GM18867 (cell line): ENCODE data around the gene RMND5A.
"Not testable (repeated sequence)": the region's sequence is repeated elsewhere in the genome, so short reads cannot be mapped to it uniquely, and the experiment has no call there.

Experiments
- ATAC-seq: cut with Tn5 transposase; IDR thresholded peaks from one replicate; pipeline ENCODE4 v1.9.1; 2021; ENCODE audit warnings: mild to moderate bottlenecking, moderate library complexity; ENCODE audit not compliant: unreplicated experiment

Gene RMND5A

GRCh38 chr2:86708126-86708525, 12.0 kb upstream of the RMND5A start:
- not testable (repeated sequence) for ATAC-seq

- ATAC-seq = not testable (repeated sequence)
These were observed 5.4 kb upstream of the RMND5A start for GRCh38 chr2:86714579-86715173.

DNA sequence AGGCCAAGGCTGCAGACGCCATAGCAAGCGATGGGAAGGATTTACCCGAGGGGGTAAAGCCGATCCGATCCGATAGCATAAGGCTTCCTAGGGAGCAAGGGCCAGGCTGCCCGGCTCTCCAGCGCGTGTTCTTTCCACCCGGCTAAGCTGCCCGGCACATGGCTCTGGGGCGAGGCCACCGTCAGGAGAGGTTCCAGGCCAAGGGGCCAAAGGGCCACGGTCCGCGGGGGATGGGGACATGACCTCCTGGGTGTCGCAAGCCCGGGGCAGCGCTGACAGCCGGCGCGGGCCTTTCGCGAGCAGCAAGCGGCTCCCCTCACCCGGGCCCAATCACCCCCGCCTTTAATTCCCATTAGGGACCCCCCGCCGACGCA, 841 bp upstream of the RMND5A start:
- ATAC-seq = not testable (repeated sequence)

DNA sequence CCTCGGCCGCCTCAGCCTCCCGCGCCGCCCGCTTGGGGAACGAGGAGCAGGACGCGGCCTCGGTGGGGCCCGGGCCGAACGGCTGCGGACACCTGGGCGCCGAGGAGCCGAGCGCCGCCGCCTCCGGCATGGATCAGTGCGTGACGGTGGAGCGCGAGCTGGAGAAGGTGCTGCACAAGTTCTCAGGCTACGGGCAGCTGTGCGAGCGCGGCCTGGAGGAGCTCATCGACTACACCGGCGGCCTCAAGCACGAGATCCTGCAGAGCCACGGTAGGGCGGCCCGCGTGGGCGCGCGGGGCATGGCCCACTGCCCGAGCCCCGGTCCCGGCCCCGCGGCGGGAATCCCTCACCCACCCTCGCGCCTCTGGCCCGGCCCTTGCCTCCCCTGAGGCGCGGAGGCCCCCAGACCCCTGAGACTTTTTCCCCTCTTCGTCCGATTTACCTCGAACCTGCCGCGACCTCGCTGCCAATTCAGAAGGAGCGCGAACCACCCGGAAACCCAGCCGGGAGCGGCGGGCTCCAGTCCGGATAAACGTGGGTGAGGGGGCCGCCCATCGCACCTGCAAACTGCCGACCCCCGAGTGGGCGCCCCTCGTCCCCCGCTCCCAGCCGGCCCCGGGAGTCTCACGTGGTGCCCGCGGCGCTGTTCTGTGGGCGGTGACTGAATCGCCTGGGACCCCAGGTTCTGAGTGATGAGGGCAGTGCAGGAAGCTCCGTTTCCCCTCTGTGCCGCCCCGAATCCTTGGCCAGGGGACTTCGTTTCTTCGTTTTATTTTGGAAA, 639 bp downstream of the RMND5A start:
- peak; percentile 21 for ATAC-seq

- not testable (repeated sequence) for ATAC-seq
These were observed 5.6 kb downstream of the RMND5A start for GRCh38 chr2:86725706-86726105.

- ATAC-seq = not testable (repeated sequence)
These were observed 12.0 kb downstream of the RMND5A start for GRCh38 chr2:86732040-86732525.

DNA sequence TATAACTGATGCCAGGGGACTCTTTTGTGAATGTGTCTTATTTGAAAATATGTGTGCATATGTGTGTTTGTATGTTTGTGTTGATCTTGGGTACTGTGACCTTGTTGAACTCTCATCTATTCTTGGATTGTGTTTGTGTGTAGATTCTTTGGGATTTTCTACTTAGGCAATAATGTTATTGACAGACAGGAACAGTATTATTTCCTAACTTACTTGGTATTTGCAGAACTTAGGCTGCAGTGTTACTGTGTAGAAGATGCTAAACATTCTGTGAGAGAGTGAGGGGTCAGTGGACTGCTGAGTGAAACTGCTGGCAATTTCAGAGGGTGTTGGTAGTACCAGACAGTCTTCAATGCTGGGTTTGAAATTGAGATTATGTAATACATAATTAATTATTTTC, 12.7 kb downstream of the RMND5A start:
- ATAC-seq = not testable (repeated sequence)

- ATAC-seq = not testable (repeated sequence)
These were observed 13.4 kb downstream of the RMND5A start for GRCh38 chr2:86733528-86733927.

- not testable (repeated sequence) for ATAC-seq
These were observed 14.8 kb downstream of the RMND5A start for GRCh38 chr2:86734896-86735295.

DNA sequence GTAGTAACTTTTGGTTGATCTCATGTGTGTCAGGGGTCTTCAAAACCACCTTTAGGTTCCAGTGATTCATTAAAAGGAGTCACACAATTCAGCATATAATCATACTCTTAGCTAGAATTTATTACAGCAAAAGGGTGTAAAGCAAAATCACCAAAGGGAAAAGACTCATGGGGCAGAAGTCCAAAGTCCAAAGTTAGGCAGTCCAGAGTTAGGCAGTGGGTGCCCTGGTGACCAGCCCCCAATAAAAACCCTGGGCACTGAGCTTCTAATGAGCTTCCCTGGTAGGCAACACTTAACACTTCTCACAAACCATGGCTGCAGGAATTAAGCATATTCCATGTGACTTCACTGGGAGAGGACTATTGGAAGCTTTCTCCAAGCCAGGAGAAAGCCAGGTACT, 19.4 kb downstream of the RMND5A start:
- ATAC-seq = not testable (repeated sequence)

- ATAC-seq = not testable (repeated sequence)
These were observed 19.8 kb downstream of the RMND5A start for GRCh38 chr2:86739889-86740288.

GRCh38 chr2:86741889-86742498, 21.9 kb downstream of the RMND5A start:
- not testable (repeated sequence) for ATAC-seq

- ATAC-seq = no peak
These were observed 24.1 kb downstream of the RMND5A start for GRCh38 chr2:86744152-86744551.

DNA sequence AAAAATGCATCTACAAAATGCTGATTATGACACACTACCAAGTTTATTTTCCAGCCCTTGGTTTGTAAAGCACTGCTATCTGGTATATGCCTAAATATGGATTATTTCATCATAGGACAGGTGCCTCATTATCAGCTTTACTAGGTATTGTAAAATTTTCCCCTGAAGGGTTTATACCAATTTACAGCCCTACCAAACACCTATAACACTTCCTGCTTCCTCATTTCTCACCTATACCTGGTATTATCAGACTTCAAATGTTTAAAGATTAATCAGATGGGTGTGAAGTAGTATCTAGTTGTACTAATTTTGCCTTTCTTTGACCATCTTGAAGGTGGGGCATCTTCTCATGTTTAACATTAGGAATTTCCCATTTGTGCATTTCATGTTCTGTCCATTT, 26.8 kb downstream of the RMND5A start:
- ATAC-seq = no peak

- no peak for ATAC-seq
These were observed 27.9 kb downstream of the RMND5A start for GRCh38 chr2:86747711-86748639.

DNA sequence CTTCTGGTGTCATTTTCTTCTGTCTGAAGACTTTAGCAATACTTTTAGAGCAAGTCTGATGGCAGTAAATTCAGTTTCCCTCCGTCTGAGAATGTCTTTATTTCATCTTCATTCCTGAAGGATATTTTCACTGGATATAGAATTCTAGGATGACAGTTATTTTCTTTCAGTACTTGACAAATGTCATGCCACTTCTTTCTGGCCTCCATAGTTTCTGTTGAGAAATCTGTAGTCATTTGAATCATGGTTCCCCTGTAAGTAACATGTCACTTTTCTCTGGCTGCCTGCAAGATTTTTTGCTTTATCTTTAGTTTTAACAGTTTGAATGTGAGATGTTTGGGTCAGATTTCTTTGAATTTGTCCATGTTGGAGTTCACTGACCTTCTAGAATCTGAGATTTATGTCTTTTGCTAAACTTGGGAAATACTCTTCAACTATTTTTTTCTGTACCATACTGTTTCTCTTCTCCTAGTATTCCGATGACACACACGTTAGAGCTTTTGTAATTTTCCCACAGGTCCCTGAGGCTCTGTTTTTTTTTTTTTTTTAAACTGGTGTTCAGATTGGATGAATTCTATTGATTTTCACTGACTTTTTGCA, 30.2 kb downstream of the RMND5A start:
- no peak for ATAC-seq

DNA sequence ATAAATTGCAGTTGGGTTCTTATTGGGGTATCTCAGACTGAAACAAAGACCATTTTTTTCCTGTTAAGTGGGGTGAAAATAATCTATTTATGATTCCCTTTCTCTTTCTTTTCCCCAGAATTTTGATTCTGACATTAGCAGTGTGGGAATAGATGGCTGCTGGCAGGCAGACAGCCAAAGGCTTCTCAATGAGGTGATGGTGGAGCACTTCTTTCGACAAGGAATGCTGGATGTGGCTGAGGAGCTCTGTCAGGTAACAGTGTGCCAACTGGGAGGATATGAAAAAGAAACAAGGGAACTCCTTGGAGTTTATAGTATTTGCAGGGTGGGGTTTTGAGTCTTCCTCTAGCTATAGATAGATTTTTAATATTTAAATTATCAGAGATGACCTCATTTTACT, 31.7 kb downstream of the RMND5A start:
- ATAC-seq = no peak

- ATAC-seq = no peak
These were observed 32.8 kb downstream of the RMND5A start for GRCh38 chr2:86752934-86753333.

DNA sequence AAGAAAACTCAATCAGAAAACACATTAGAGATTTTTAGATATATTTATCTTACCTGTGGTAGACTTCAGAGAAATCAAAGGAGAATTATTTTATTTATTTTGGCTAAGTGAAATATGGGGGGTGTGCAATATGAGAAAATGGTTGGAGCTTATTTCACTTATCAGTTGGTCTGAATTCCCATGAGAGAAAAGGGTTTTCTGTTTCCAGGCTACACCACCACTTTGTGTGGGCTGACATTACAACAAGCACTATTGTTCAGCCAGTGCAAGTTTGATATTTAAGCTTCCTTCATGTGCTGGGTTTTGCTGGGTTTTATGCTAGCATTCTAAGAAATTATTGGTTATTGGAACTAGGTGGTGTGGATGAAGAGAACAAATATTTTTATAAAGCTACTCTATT, 33.5 kb downstream of the RMND5A start:
- no peak for ATAC-seq

GRCh38 chr2:86758405-86758804, 38.3 kb downstream of the RMND5A start:
- ATAC-seq = no peak
